B cell (primary cell): Measurements from ENCODE around the gene SMLR1. TPM values are rescaled to one million over a fixed set of nuclear protein-coding genes. Genes with fewer than 3 reads are reported as not detected.

Experiments used
- polyA plus RNA-seq: library from polyadenylated mRNA; depleted of rRNA; stranded (reverse); fragments of >200 nt; gene quantifications from 2 replicates; pipeline ENCODE4 v1.2.3, GENCODE V29; 2012
- total RNA-seq, 2 donors: library from RNA; stranded (reverse); fragments of 120-200 nt in 1 of 2; gene quantifications; 1 replicate in 1 of 2; 2 replicates in 1 of 2; pipeline versions ENCODE4 v1.2.3 to v1.2.4, GENCODE V29; 2013 to 2022

The SMLR1 gene
- total and polyA plus RNA-seq, 2 donors (not counting 1 experiment from before 2014, with no cell fraction given) = not detected

Other genes with a start within 250 kb of the SMLR1 start
- gene EPB41L2, start 235.8 kb downstream of the SMLR1 start, total RNA-seq = 59.8 and 61.0 TPM in 2 replicates
- 17.8 and 23.7 TPM in 2 replicates for gene EPB41L2, start 235.8 kb downstream of the SMLR1 start, polyA plus RNA-seq